Measurements from ENCODE around the gene COA1.

- TF ChIP-seq OSR1 (CRISPR knock-in tag; IDR thresholded peaks at IDR 0.05) (no peak), RARB (CRISPR knock-in tag; IDR thresholded peaks at IDR 0.05) (no peak), PATZ1 (CRISPR knock-in tag; IDR thresholded peaks at IDR 0.05; ENCODE audit: borderline replicate concordance) (no peak), ZNF565 (CRISPR knock-in tag; conservative IDR thresholded peaks at IDR 0.05; ENCODE audit: low read depth) (no peak), ZNF70 (CRISPR knock-in tag; IDR thresholded peaks at IDR 0.05) (no peak), CSRNP3 (CRISPR knock-in tag; IDR thresholded peaks at IDR 0.05) (no peak), ARNTL (CRISPR knock-in tag; IDR thresholded peaks at IDR 0.05; ENCODE audit: borderline replicate concordance, low read depth) (no peak), ISL1 (CRISPR knock-in tag; IDR thresholded peaks at IDR 0.05) (no peak)
Observed at GRCh38 chr7:43701500-43701854, 27.8 kb downstream of the COA1 start.

All from SK-N-SH treated with all-trans-retinoic acid at 6 μM for 48 hours (cell line).